ENCODE results near the gene TICAM1.
"Not testable (repeated sequence)": the region's sequence is repeated elsewhere in the genome, so short reads cannot be mapped to it uniquely, and the experiment has no call there.

Gene TICAM1

GRCh38 chr19:4805140-4805539 is 26.4 kb downstream of the TICAM1 start:
- ATAC-seq (replicated peaks); H3K27me3 Mint-ChIP-seq; H3K36me3 Mint-ChIP-seq; DNase-seq; H3K27ac Mint-ChIP-seq; H3K9me3 Mint-ChIP-seq; H3K4me3 Mint-ChIP-seq: not testable (repeated sequence)
- peaks cover 3 to 25% of the 10 kb centered on the region in 2 donors for H3K4me1 Mint-ChIP-seq

- Mint-ChIP-seq H3K4me3 (peak overlapping the region in 1 of 2 donors; percentile 57), H3K36me3 (peaks cover 2 to 4% of the 10 kb centered on the region in 2 donors), H3K27me3 (no peaks in the 10 kb centered on the region), H3K9me3 (no peaks in the 10 kb centered on the region), H3K4me1 (peaks cover 0 to 16% of the 10 kb centered on the region in 2 donors), H3K27ac (no peak overlapping the region)
- peak; percentile 47 for DNase-seq
- ATAC-seq (replicated peaks): peak; percentile 82 to 86
Measured at GRCh38 chr19:4803736-4804695, 27.5 kb downstream of the TICAM1 start.

- H3K4me3 Mint-ChIP-seq: no peak overlapping the region
Measured at GRCh38 chr19:4802711-4803110, 28.8 kb downstream of the TICAM1 start.

GRCh38 chr19:4801085-4801619 is 30.4 kb downstream of the TICAM1 start:
- peaks cover 7 to 15% of the 10 kb centered on the region in 2 donors for H3K4me1 Mint-ChIP-seq
- no peak for ATAC-seq (replicated peaks)
- no peak overlapping the region for H3K27ac Mint-ChIP-seq
- peaks cover 13 to 23% of the 10 kb centered on the region in 2 donors for H3K36me3 Mint-ChIP-seq
- H3K9me3 Mint-ChIP-seq: no peaks in the 10 kb centered on the region
- DNase-seq: no peak
- H3K4me3 Mint-ChIP-seq: no peak overlapping the region
- no peaks in the 10 kb centered on the region for H3K27me3 Mint-ChIP-seq

More at GRCh38 chr19:4802711-4803110, 28.8 kb downstream of the TICAM1 start:
- Mint-ChIP-seq H3K9me3 (no peaks in the 10 kb centered on the region), H3K27ac (no peak overlapping the region), H3K27me3 (no peaks in the 10 kb centered on the region), H3K4me1 (peaks cover 0 to 16% of the 10 kb centered on the region in 2 donors), H3K36me3 (peaks cover 7 to 10% of the 10 kb centered on the region in 2 donors)
- no peak for DNase-seq
- no peak for ATAC-seq (replicated peaks)

GRCh38 chr19:4800591-4801081 is 30.9 kb downstream of the TICAM1 start:
- no peaks in the 10 kb centered on the region for H3K9me3 Mint-ChIP-seq
- no peaks in the 10 kb centered on the region for H3K27me3 Mint-ChIP-seq
- peaks cover 7 to 16% of the 10 kb centered on the region in 2 donors for H3K4me1 Mint-ChIP-seq
- no peak for DNase-seq
- no peak overlapping the region for H3K27ac Mint-ChIP-seq
- no peak overlapping the region for H3K4me3 Mint-ChIP-seq
- ATAC-seq (replicated peaks): no peak
- H3K36me3 Mint-ChIP-seq: peaks cover 13 to 23% of the 10 kb centered on the region in 2 donors

- Mint-ChIP-seq H3K4me3 (peak overlapping the region in 1 of 2 donors; percentile 3), H3K9me3 (no peaks in the 10 kb centered on the region), H3K4me1 (peaks cover 24 to 45% of the 10 kb centered on the region in 2 donors), H3K36me3 (peaks cover 18 to 46% of the 10 kb centered on the region in 2 donors), H3K27ac (no peak overlapping the region), H3K27me3 (no peaks in the 10 kb centered on the region)
- ATAC-seq (replicated peaks): no peak
- no peak for DNase-seq
Measured at GRCh38 chr19:4795400-4795799, 36.1 kb downstream of the TICAM1 start.

- Mint-ChIP-seq H3K27me3 (no peaks in the 10 kb centered on the region), H3K27ac (peak overlapping the region; percentile 62), H3K36me3 (peaks cover 18 to 46% of the 10 kb centered on the region in 2 donors), H3K4me1 (peaks cover 24 to 45% of the 10 kb centered on the region in 2 donors), H3K9me3 (no peaks in the 10 kb centered on the region), H3K4me3 (no peak overlapping the region)
- no peak for DNase-seq
- ATAC-seq (replicated peaks): no peak
Measured at GRCh38 chr19:4794971-4795370, 36.5 kb downstream of the TICAM1 start.

GRCh38 chr19:4793278-4793677 is 38.2 kb downstream of the TICAM1 start:
- not testable (repeated sequence) for H3K9me3 Mint-ChIP-seq; DNase-seq; H3K27me3 Mint-ChIP-seq; ATAC-seq (replicated peaks)
- H3K4me1 Mint-ChIP-seq: peaks cover 24 to 45% of the 10 kb centered on the region in 2 donors
- peak overlapping the region; percentile 87 to 90 for H3K4me3 Mint-ChIP-seq
- peak overlapping the region; percentile 31 for H3K27ac Mint-ChIP-seq
- peaks cover 11 to 36% of the 10 kb centered on the region in 2 donors for H3K36me3 Mint-ChIP-seq

- peaks cover 11 to 36% of the 10 kb centered on the region in 2 donors for H3K36me3 Mint-ChIP-seq
- H3K27ac Mint-ChIP-seq: peak overlapping the region; percentile 93
- not testable (repeated sequence) for ATAC-seq (replicated peaks)
Measured at GRCh38 chr19:4792866-4793195, 38.7 kb downstream of the TICAM1 start.

GRCh38 chr19:4792019-4792865 is 39.3 kb downstream of the TICAM1 start:
- DNase-seq; H3K9me3 Mint-ChIP-seq; ATAC-seq (replicated peaks); H3K27me3 Mint-ChIP-seq: not testable (repeated sequence)
- Mint-ChIP-seq H3K4me3 (peak overlapping the region; percentile 87 to 90), H3K36me3 (peaks cover 11 to 31% of the 10 kb centered on the region in 2 donors), H3K27ac (peak overlapping the region; percentile 93), H3K4me1 (peaks cover 24 to 45% of the 10 kb centered on the region in 2 donors)

More at GRCh38 chr19:4792866-4793195, 38.7 kb downstream of the TICAM1 start:
- H3K9me3 Mint-ChIP-seq, H3K27me3 Mint-ChIP-seq, DNase-seq: not testable (repeated sequence)
- Mint-ChIP-seq H3K4me3 (peak overlapping the region; percentile 87 to 90), H3K4me1 (peaks cover 24 to 45% of the 10 kb centered on the region in 2 donors)

- peak within 1 kb of the TSS; percentile 87 to 90 for H3K4me3 Mint-ChIP-seq
- H3K9me3 Mint-ChIP-seq: no peaks in the 10 kb centered on the region
- H3K4me1 Mint-ChIP-seq: peaks cover 19 to 40% of the 10 kb centered on the region in 2 donors
- peaks cover 0 to under 1% of the 10 kb centered on the region in 2 donors for H3K27me3 Mint-ChIP-seq
- H3K36me3 Mint-ChIP-seq: peaks cover 6 to 25% of the 10 kb centered on the region in 2 donors
- peak within 1 kb of the TSS; percentile 93 for H3K27ac Mint-ChIP-seq
- DNase-seq (peak; percentile 99), ATAC-seq (replicated peaks) (peak; percentile 94 to 95)
Measured at GRCh38 chr19:4791183-4792018, 40.1 kb downstream of the TICAM1 start, which contains the start of gene FEM1A. TSS of gene FEM1A (plus strand) at chr19:4791734. CDS start at chr19:4791855, 121 bp downstream.

- DNase-seq; H3K4me1 Mint-ChIP-seq; ATAC-seq (replicated peaks); H3K9me3 Mint-ChIP-seq; H3K27ac Mint-ChIP-seq; H3K36me3 Mint-ChIP-seq; H3K27me3 Mint-ChIP-seq; H3K4me3 Mint-ChIP-seq: not testable (repeated sequence)
Measured at GRCh38 chr19:4786412-4787016, 45.0 kb downstream of the TICAM1 start.

GRCh38 chr19:4781801-4782200 is 49.7 kb downstream of the TICAM1 start:
- Mint-ChIP-seq H3K27me3 (peaks cover 7 to 14% of the 10 kb centered on the region in 2 donors), H3K9me3 (peaks cover 0 to 1% of the 10 kb centered on the region in 2 donors), H3K4me3 (no peak overlapping the region), H3K27ac (no peak overlapping the region), H3K36me3 (peaks cover 2 to 3% of the 10 kb centered on the region in 2 donors), H3K4me1 (no peaks in the 10 kb centered on the region)
- ATAC-seq (replicated peaks) (no peak), DNase-seq (no peak)

All from stimulated activated naive B cell treated with anti-CD40 and anti-IgM and Interleukin-4, amounts not matched to agents 10 μg/mL and 1 μg/mL and 100 μg/mL, for 72 hours (primary cell).